ENCODE measurements around the gene BTG2.

Gene BTG2

GRCh38 chr1:203276916-203277545 lies 28.3 kb upstream of the BTG2 start:
- DNase-seq, result no peak

- peak in 1 of 2 donors; percentile 51 for DNase-seq
Measured at GRCh38 chr1:203278082-203278884, 27.0 kb upstream of the BTG2 start.

- DNase-seq, result no peak
Measured at GRCh38 chr1:203278885-203279406, 26.4 kb upstream of the BTG2 start.

GRCh38 chr1:203280061-203280460 lies 25.3 kb upstream of the BTG2 start:
- DNase-seq, result no peak

- no peak for DNase-seq
Measured at GRCh38 chr1:203281033-203281432, 24.3 kb upstream of the BTG2 start.

- no peak for DNase-seq
Measured at GRCh38 chr1:203281851-203282661, 23.3 kb upstream of the BTG2 start.

GRCh38 chr1:203282720-203283542 lies 22.4 kb upstream of the BTG2 start:
- DNase-seq, result no peak

- no peak for DNase-seq
Measured at GRCh38 chr1:203283597-203283996, 21.7 kb upstream of the BTG2 start.

GRCh38 chr1:203284411-203285123 lies 20.8 kb upstream of the BTG2 start:
- DNase-seq, result no peak

- no peak for DNase-seq
Measured at GRCh38 chr1:203286161-203286984, 18.9 kb upstream of the BTG2 start.

- peak; percentile 79 to 94 for DNase-seq
Measured at GRCh38 chr1:203287109-203287893, 18.0 kb upstream of the BTG2 start.

- no peak for DNase-seq
Measured at GRCh38 chr1:203287898-203288297, 17.4 kb upstream of the BTG2 start.

GRCh38 chr1:203288400-203288799 lies 16.9 kb upstream of the BTG2 start:
- DNase-seq, result no peak

GRCh38 chr1:203289281-203289981 lies 15.9 kb upstream of the BTG2 start:
- DNase-seq, result peak; percentile 69 to 98

GRCh38 chr1:203289982-203290260 lies 15.4 kb upstream of the BTG2 start:
- no peak for DNase-seq

GRCh38 chr1:203290261-203291089 lies 14.8 kb upstream of the BTG2 start:
- DNase-seq, result peak; percentile 73 to 86

GRCh38 chr1:203291201-203292096 lies 13.9 kb upstream of the BTG2 start:
- no peak for DNase-seq

- peak in 1 of 2 donors; percentile 84 for DNase-seq
Measured at GRCh38 chr1:203295796-203296195, 9.5 kb upstream of the BTG2 start.
